IMR-90 (cell line): ENCODE results near the gene STAM2. TPM values are rescaled to one million over a fixed set of nuclear protein-coding genes. Genes with fewer than 3 reads are reported as not detected.

ENCODE experiments used
- ATAC-seq: fragments of 200-7000 bp; cut with Tn5 transposase; 2 replicates; pipeline ENCODE4 v1.9.1; 2020; ENCODE audit warnings: low read depth, mild to moderate bottlenecking, moderate library complexity
- BruUV-seq: library from RNA; stranded (reverse); fragments of 400-500 nt; replicated peaks from 2 replicates; lab custom pipeline; 2021; lab: Mats Ljungman, UMichigan
- CTCF ChIA-PET: fragments of 300-600 bp; formaldehyde crosslinking; extraction: SDS; loops from one replicate; lab custom pipeline; 2021; ENCODE audit warnings: antibody characterized with exemption; lab: Yijun Ruan, JAX
- POLR2A ChIA-PET: fragments of 300-600 bp; sonication (Branson Sonifier 250); formaldehyde crosslinking; loops from one replicate; lab custom pipeline; 2022; ENCODE audit warnings: antibody characterized with exemption; ENCODE audit not compliant: unreplicated experiment; lab: Charles Lee
- DNase-seq: peaks from one replicate; pipeline ENCODE4 v3.0.0; 2013
- H2AFZ ChIP-seq: replicated peaks from 2 replicates; pipeline ENCODE3; 2013; ENCODE audit warnings: low read length, mild to moderate bottlenecking; ENCODE audit not compliant: poor library complexity
- H2AK5ac ChIP-seq: 2 replicates; pipeline ENCODE4 v1.6.1; 2013; ENCODE audit warnings: low read depth, low read length, inconsistent platforms
- H2AK9ac ChIP-seq: replicated peaks from 2 replicates; pipeline ENCODE3; 2013; ENCODE audit warnings: mild to moderate bottlenecking, low read depth, low read length, moderate library complexity; ENCODE audit not compliant: poor library complexity
- H2BK120ac ChIP-seq: 2 replicates; pipeline ENCODE4 v1.6.1; 2013; ENCODE audit warnings: low read depth, low read length, inconsistent platforms
- H2BK15ac ChIP-seq: 3 replicates; pipeline ENCODE4 v1.6.1; 2013; ENCODE audit warnings: low read depth, low read length, inconsistent platforms
- H2BK20ac ChIP-seq: 2 replicates; pipeline ENCODE4 v1.6.1; 2013; ENCODE audit warnings: low read depth, mild to moderate bottlenecking, inconsistent platforms, low read length, moderate library complexity
- H2BK5ac ChIP-seq: 2 replicates; pipeline ENCODE4 v1.6.1; 2013; ENCODE audit warnings: mild to moderate bottlenecking, low read depth, low read length, inconsistent platforms; ENCODE audit not compliant: poor library complexity, severe bottlenecking
- H3K14ac ChIP-seq: replicated peaks from 2 replicates; pipeline ENCODE4 v1.6.1; 2013; ENCODE audit warnings: low read depth, low read length, inconsistent platforms
- H3K18ac ChIP-seq: 2 replicates; pipeline ENCODE4 v1.6.1; 2013; ENCODE audit warnings: low read depth, low read length, control low read depth
- H3K23ac ChIP-seq: 2 replicates; pipeline ENCODE4 v1.6.1; 2013; ENCODE audit warnings: low read depth, low read length, inconsistent platforms
- H3K27ac ChIP-seq: 2 replicates; pipeline ENCODE4 v1.5.1; 2013; ENCODE audit warnings: mild to moderate bottlenecking, control low read depth, low read length; ENCODE audit not compliant: insufficient read depth
- H3K27me3 ChIP-seq: 2 replicates; pipeline ENCODE4 v1.6.1; 2013; ENCODE audit warnings: low read length; ENCODE audit not compliant: control insufficient read depth, insufficient read depth
- H3K36me3 ChIP-seq: 2 replicates; pipeline ENCODE4 v1.6.1; 2013; ENCODE audit warnings: low read length, mixed read lengths; ENCODE audit not compliant: control insufficient read depth, insufficient read depth
- H3K4ac ChIP-seq: 2 replicates; pipeline ENCODE4 v1.6.1; 2013; ENCODE audit warnings: low read depth, low read length, inconsistent platforms
- H3K4me1 ChIP-seq: 2 replicates; pipeline ENCODE4 v1.6.1; 2013; ENCODE audit warnings: low read length, mixed read lengths; ENCODE audit not compliant: control insufficient read depth, insufficient read depth
- H3K4me2 ChIP-seq: 2 replicates; pipeline ENCODE4 v1.6.1; 2013; ENCODE audit warnings: low read depth, mild to moderate bottlenecking, control low read depth, low read length, moderate library complexity
- H3K4me3 ChIP-seq: 2 replicates; pipeline ENCODE4 v1.5.1; 2013; ENCODE audit warnings: low read depth, mild to moderate bottlenecking, control low read depth, low read length, moderate library complexity; ENCODE audit not compliant: insufficient read depth
- H3K56ac ChIP-seq: 2 replicates; pipeline ENCODE4 v1.6.1; 2013; ENCODE audit warnings: low read length, inconsistent platforms; ENCODE audit not compliant: insufficient read depth; ENCODE audit errors: extremely low read depth
- H3K79me1 ChIP-seq, 2 experiments: 2 replicates each; pipeline ENCODE4 v1.6.1; 2013; ENCODE audit warnings: low read length in 2 of 2, inconsistent platforms in 1 of 2, low read depth in 1 of 2
- H3K9ac ChIP-seq: 2 replicates; pipeline ENCODE4 v1.6.1; 2013; ENCODE audit warnings: low read depth, low read length, control low read depth
- H3K9me1 ChIP-seq: 2 replicates; pipeline ENCODE4 v1.6.1; 2013; ENCODE audit warnings: low read length, inconsistent platforms; ENCODE audit not compliant: insufficient read depth
- H3K9me3 ChIP-seq: 2 replicates; pipeline ENCODE4 v1.6.1; 2013; ENCODE audit warnings: low read length; ENCODE audit not compliant: control insufficient read depth, insufficient read depth
- H4K20me1 ChIP-seq: 2 replicates; pipeline ENCODE4 v1.6.1; 2013; ENCODE audit warnings: low read length, inconsistent platforms; ENCODE audit not compliant: insufficient read depth
- H4K5ac ChIP-seq: 2 replicates; pipeline ENCODE4 v1.6.1; 2013; ENCODE audit warnings: mild to moderate bottlenecking, low read depth, low read length, control low read depth
- H4K8ac ChIP-seq, 2 experiments: 2 replicates each; pipeline ENCODE4 v1.6.1; 2013; ENCODE audit warnings: low read depth in 2 of 2, low read length in 2 of 2, control low read depth in 1 of 2, inconsistent platforms in 1 of 2
- H4K91ac ChIP-seq: 2 replicates; pipeline ENCODE4 v1.6.1; 2013; ENCODE audit warnings: low read depth, low read length, inconsistent platforms; ENCODE audit not compliant: insufficient read depth
- BHLHE40 ChIP-seq: fragments of 150-350 bp; IDR thresholded peaks from 2 replicates; pipeline ENCODE4 v1.6.1; 2016; ENCODE audit warnings: mild to moderate bottlenecking, low read depth, low read length
- CEBPB ChIP-seq: IDR thresholded peaks from 2 replicates; pipeline ENCODE4 v1.6.1; 2012; ENCODE audit warnings: low read depth, low read length, improper control_type of control experiment
- CHD1 ChIP-seq: IDR thresholded peaks from 2 replicates; pipeline ENCODE4 v1.6.1; 2012; ENCODE audit warnings: low read depth, low read length, improper control_type of control experiment
- CTCF ChIP-seq: conservative IDR thresholded peaks from 2 replicates; pipeline ENCODE4 v1.5.1; 2012; ENCODE audit warnings: mild to moderate bottlenecking, low read depth, low read length, improper control_type of control experiment
- ELK1 ChIP-seq: fragments of 150-350 bp; IDR thresholded peaks from 2 replicates; pipeline ENCODE4 v1.6.1; 2016; ENCODE audit warnings: low read depth, mild to moderate bottlenecking, low read length, moderate library complexity, borderline replicate concordance
- FOS ChIP-seq: fragments of 150-350 bp; IDR thresholded peaks from 2 replicates; pipeline ENCODE4 v1.6.1; 2016; ENCODE audit warnings: low read depth, low read length
- MAFK ChIP-seq: IDR thresholded peaks from 2 replicates; pipeline ENCODE4 v1.6.1; 2012; ENCODE audit warnings: low read depth, low read length, improper control_type of control experiment
- MAZ ChIP-seq: IDR thresholded peaks from 2 replicates; pipeline ENCODE4 v1.6.1; 2012; ENCODE audit warnings: low read depth, mild to moderate bottlenecking, low read length, improper control_type of control experiment, moderate library complexity, borderline replicate concordance
- MXI1 ChIP-seq: IDR thresholded peaks from 2 replicates; pipeline ENCODE4 v1.6.1; 2012; ENCODE audit warnings: low read depth, mild to moderate bottlenecking, low read length, moderate library complexity, borderline replicate concordance
- NFE2L2 ChIP-seq: fragments of 150-350 bp; IDR thresholded peaks from 2 replicates; pipeline ENCODE4 v1.6.1; 2016; ENCODE audit warnings: low read depth, mild to moderate bottlenecking, low read length
- POLR2A ChIP-seq: IDR thresholded peaks from 2 replicates; pipeline ENCODE4 v1.6.1; 2012; ENCODE audit warnings: mild to moderate bottlenecking, low read depth, low read length
- RAD21 ChIP-seq: IDR thresholded peaks from 2 replicates; pipeline ENCODE4 v1.6.1; 2012; ENCODE audit warnings: low read length, improper control_type of control experiment
- RCOR1 ChIP-seq: IDR thresholded peaks from 2 replicates; pipeline ENCODE4 v1.6.1; 2012; ENCODE audit warnings: mild to moderate bottlenecking, low read length, improper control_type of control experiment; ENCODE audit not compliant: insufficient replicate concordance
- RFX5 ChIP-seq: IDR thresholded peaks from 2 replicates; pipeline ENCODE4 v1.8.0; 2012; ENCODE audit warnings: low read depth, mild to moderate bottlenecking, low read length, moderate library complexity
- SMC3 ChIP-seq: fragments of 150-350 bp; IDR thresholded peaks from 2 replicates; pipeline ENCODE4 v1.6.1; 2016; ENCODE audit warnings: low read depth, mild to moderate bottlenecking, antibody characterized with exemption, low read length, moderate library complexity
- USF2 ChIP-seq: fragments of 150-350 bp; IDR thresholded peaks from 2 replicates; pipeline ENCODE4 v1.6.1; 2017; ENCODE audit warnings: mild to moderate bottlenecking, antibody characterized with exemption, low read length, low read depth
- WGBS, 2 experiments: methylation state at CpG; one replicate each; pipeline versions ENCODE4 v1.1.5 to v1.1.7; 2013; ENCODE audit warnings: missing lambda C conversion rate in 2 of 2; ENCODE audit not compliant: insufficient read length in 1 of 2; ENCODE audit errors: extremely low coverage in 2 of 2; 5-methylcytosine and 5-hydroxymethylcytosine counted together
- dilution Hi-C: fragments of 300-500 bp; cut with HindIII; formaldehyde crosslinking; loops from one replicate; pipeline ENCODE4 v1.14.3; 2018; ENCODE audit warnings: low sequenced_read_pairs; ENCODE audit not compliant: unreplicated experiment
- in situ Hi-C: fragments of 300-500 bp; cut with MboI; formaldehyde crosslinking; loops from 3 replicates; pipeline ENCODE4 v1.14.3; 2019; ENCODE audit warnings: low sequenced_read_pairs, inconsistent platforms, mixed read lengths
- intact Hi-C: fragments of 100-400 bp; cut with micrococcal nuclease; formaldehyde crosslinking; loops from 2 replicates; pipeline ENCODE4 v1.10.0; 2022
- polyA plus RNA-seq, 3 experiments: library from polyadenylated mRNA; depleted of rRNA; stranded (reverse); fragments of >200 nt; gene quantifications; 2 replicates each; pipeline ENCODE4 v1.2.3, GENCODE V29; 2012; ENCODE audit warnings: low replicate concordance in 1 of 3
- total RNA-seq: library from RNA; depleted of rRNA; stranded (reverse); fragments of >200 nt; gene quantifications from 2 replicates; pipeline ENCODE4 v1.2.3, GENCODE V29; 2012

STAM2 gene
- total and polyA plus RNA-seq, 2 of the 4 experiments (the other 2 are of a cell fraction), result 12.5 to 29.2 TPM

GRCh38 chr2:152071092-152071491 lies 104.5 kb downstream of the STAM2 start:
- H3K14ac ChIP-seq, result no peak overlapping the region
- H3K27ac ChIP-seq, result no peak overlapping the region
- no peak overlapping the region for H2BK20ac ChIP-seq
- H2AK5ac ChIP-seq, result no peak overlapping the region
- DNase-seq, result no peak
- H3K27me3 ChIP-seq, result no peaks in the 10 kb centered on the region; the same call in none of the 2 replicates
- no peak overlapping the region for H2AK9ac ChIP-seq
- H3K4ac ChIP-seq, result no peak overlapping the region
- no peak for TF ChIP-seq FOS
- TF ChIP-seq POLR2A, result no peak
- no peak for TF ChIP-seq ELK1
- no peak for TF ChIP-seq CTCF
- no peak for TF ChIP-seq USF2
- no peak for TF ChIP-seq BHLHE40
- TF ChIP-seq RFX5, result no peak
- no peak for TF ChIP-seq MAFK
- no peak for TF ChIP-seq SMC3
- TF ChIP-seq NFE2L2, result no peak
- TF ChIP-seq MAZ, result no peak
- TF ChIP-seq CEBPB, result no peak
- no peak for TF ChIP-seq RCOR1
- no peak for TF ChIP-seq MXI1
- TF ChIP-seq RAD21, result no peak
- TF ChIP-seq CHD1, result no peak
- intact Hi-C loops, result no loop called here
- no peaks in the 10 kb centered on the region for H3K4me1 ChIP-seq
- ATAC-seq, result no peak
- H4K5ac ChIP-seq, result no peak overlapping the region
- no peak overlapping the region for H2AFZ ChIP-seq
- no peak overlapping the region for H3K18ac ChIP-seq
- H3K9me1 ChIP-seq, result peaks cover 3% of the 10 kb centered on the region; the same call in 1 of the 2 replicates
- no peaks in the 10 kb centered on the region for H4K20me1 ChIP-seq
- H2BK5ac ChIP-seq, result no peak overlapping the region
- no peak overlapping the region for H3K9ac ChIP-seq
- in situ Hi-C loops, result no loop called here
- H3K4me3 ChIP-seq, result no peak overlapping the region
- H3K36me3 ChIP-seq, result no peaks in the 10 kb centered on the region
- ChIA-PET CTCF (no interaction called here), POLR2A (no interaction called here)
- no peak overlapping the region for H2BK15ac ChIP-seq
- BruUV-seq, result no TSS peak
- no peak overlapping the region for H4K91ac ChIP-seq
- WGBS, 2 experiments, result no CpG with 5 or more reads among the region's 1 CpG
- H3K9me3 ChIP-seq, result no peaks in the 10 kb centered on the region
- no peak overlapping the region for H3K4me2 ChIP-seq
- dilution Hi-C loops, result no loop called here
- no peaks in the 10 kb centered on the region for H3K79me1 ChIP-seq
- H4K8ac ChIP-seq, result no peak overlapping the region
- no peak overlapping the region for H3K23ac ChIP-seq
- no peak overlapping the region for H2BK120ac ChIP-seq
- no peak overlapping the region for H3K56ac ChIP-seq
